SH-SY5Y (cell line): ENCODE results near the gene PRKCZ.

ENCODE experiments used
- GATA2 ChIP-seq: IDR thresholded peaks from 2 replicates; pipeline ENCODE4 v1.6.1; 2011; ENCODE audit warnings: mild to moderate bottlenecking, low read depth, low read length
- GATA3 ChIP-seq: IDR thresholded peaks from 2 replicates; pipeline ENCODE4 v1.6.1; 2011; ENCODE audit warnings: low read depth, mild to moderate bottlenecking, low read length, moderate library complexity

GRCh38 chr1:2125350-2126211 lies 75.4 kb downstream of the PRKCZ start:
- TF ChIP-seq GATA2 (no peak), GATA3 (no peak)
